Skeletal muscle cell (primary cell): ENCODE measurements around the gene POLR3K.
"Not testable (repeated sequence)": the region's sequence is repeated elsewhere in the genome, so short reads cannot be mapped to it uniquely, and the experiment has no call there.

Source experiments
- DNase-seq: peaks from one replicate; pipeline ENCODE4 v3.0.0-alpha.2; 2010; ENCODE audit warnings: low read depth
- H3K4me3 ChIP-seq: 2 replicates; pipeline ENCODE4 v1.5.1; 2011; ENCODE audit warnings: low read depth, mild to moderate bottlenecking, control low read depth, low read length, moderate library complexity

Gene POLR3K

DNA sequence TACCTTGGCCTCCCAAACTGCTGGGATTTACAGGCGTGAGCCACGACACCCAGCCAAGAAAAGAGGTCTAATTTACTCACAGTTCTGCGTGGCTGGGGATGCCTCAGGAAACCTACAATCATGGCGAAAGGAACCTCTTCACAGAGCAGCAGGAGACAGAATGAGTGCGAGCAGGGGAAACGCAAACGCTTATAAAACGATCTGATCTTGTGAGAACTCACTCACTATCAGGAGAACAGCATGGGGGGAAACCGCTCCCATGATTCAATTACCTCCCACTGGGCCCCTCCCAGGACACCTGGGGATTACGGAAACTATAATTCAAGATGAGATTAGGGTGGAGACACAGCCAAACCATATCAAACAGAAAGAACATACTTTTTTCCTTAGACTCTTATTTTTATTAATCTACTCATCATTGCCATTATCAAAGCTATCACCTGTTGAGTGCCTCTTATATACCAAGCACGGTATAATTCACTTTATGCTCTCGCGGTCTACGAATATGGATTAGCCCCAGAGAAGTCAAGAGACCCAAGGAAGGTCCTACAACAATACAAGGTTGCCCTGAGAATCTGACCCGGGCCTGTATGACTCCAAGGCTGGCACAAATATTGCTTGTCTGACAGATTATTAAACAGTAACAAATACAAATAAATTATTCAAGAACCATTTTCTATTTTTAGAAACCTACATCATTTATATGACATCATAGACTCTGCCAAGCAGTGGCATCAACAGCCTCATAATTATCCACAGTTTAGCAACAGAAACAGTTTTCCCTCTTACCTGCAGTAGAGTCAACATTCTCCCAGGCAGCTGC lies 2.4 kb downstream of the POLR3K start:
- no peak overlapping the region for H3K4me3 ChIP-seq
- no peak for DNase-seq

DNA sequence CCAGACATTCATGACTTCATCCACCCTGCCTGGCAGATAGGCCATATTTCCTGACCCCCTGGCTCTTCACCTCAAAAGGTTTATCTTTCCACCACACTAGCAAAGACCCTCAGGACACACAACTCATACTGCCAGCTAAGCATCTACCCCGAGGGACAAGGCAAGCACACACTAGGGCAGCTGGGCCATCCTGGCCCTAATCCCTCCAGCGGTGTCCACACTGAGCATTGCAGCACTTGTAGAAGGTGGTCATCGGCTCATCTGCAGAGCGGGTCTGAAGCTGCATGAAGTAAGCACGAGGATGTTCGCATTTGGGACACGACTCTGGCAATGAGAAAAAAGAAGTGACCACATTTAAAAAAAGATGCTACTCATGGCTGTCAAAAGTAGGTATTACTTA lies 6.2 kb downstream of the POLR3K start:
- no peak overlapping the region for H3K4me3 ChIP-seq
- DNase-seq: no peak

DNA sequence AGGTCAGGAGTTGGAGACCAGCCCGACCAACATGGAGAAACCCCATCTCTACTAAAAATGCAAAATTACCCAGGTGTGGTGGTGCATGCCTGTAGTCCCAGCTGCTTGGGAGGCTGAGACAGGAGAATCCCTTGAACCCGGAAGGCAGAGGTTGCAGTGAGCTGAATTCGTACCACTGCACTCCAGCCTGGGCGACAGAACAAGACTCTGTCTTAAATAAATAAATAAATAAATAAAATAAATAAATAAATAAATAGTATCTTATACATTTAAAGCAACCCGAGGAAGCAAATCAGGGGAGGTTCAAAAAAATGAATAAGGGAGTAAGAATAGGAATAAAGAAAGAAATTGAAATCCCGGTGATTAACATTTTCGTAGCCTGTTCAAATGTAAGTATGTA lies 6.9 kb downstream of the POLR3K start:
- DNase-seq, H3K4me3 ChIP-seq: not testable (repeated sequence)

DNA sequence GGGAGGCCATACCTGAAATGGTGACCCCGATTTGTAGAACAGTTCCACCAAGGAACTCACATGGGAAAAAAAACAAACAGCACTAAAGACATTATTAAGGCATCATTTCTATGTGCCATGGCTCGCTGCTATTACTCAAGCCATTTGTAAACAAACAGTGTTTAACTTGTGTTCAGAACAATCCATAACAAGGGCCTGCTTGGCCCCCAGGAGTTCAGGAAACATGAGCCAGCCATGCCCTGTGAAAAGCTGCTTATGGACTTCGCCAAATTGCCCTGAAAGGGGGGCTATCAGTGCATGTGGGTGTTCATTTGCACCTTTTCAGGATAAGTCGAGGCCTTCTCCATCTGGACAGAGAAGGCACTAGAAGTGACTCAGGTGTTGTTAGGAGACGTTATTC lies 8.0 kb downstream of the POLR3K start:
- no peak overlapping the region for H3K4me3 ChIP-seq
- no peak for DNase-seq

- H3K4me3 ChIP-seq: no peak overlapping the region
Observed at GRCh38 chr16:44655-45054, 8.8 kb downstream of the POLR3K start.

GRCh38 chr16:43294-43693 lies 10.1 kb downstream of the POLR3K start:
- DNase-seq: no peak
- no peak overlapping the region for H3K4me3 ChIP-seq

More at GRCh38 chr16:44655-45054, 8.8 kb downstream of the POLR3K start:
- no peak for DNase-seq

DNA sequence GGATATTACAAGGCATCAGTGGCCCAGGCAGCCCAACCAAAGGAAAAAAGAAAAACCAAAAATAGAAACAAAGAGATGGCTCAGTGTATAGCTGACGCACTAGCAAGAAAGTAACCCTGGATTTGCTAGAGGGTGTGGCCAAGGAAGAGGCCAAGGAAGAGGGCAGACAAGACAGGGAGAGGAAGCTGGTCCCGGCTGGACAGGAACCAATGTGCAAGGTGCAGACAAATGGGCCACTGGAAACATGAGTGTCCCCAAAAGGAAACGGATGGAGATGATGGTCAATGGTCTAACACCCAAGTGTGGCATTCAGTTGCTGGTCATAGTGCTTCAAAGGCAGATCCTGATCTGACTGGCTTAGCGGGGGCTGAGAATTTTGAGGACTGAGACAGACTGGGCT lies 10.7 kb downstream of the POLR3K start:
- no peak for DNase-seq
- H3K4me3 ChIP-seq: no peak overlapping the region

- H3K4me3 ChIP-seq: no peak overlapping the region
- no peak for DNase-seq
Observed at GRCh38 chr16:42069-42457, 11.3 kb downstream of the POLR3K start.

- no peak for DNase-seq
- H3K4me3 ChIP-seq: no peak overlapping the region
Observed at GRCh38 chr16:41439-42068, 11.9 kb downstream of the POLR3K start.

DNA sequence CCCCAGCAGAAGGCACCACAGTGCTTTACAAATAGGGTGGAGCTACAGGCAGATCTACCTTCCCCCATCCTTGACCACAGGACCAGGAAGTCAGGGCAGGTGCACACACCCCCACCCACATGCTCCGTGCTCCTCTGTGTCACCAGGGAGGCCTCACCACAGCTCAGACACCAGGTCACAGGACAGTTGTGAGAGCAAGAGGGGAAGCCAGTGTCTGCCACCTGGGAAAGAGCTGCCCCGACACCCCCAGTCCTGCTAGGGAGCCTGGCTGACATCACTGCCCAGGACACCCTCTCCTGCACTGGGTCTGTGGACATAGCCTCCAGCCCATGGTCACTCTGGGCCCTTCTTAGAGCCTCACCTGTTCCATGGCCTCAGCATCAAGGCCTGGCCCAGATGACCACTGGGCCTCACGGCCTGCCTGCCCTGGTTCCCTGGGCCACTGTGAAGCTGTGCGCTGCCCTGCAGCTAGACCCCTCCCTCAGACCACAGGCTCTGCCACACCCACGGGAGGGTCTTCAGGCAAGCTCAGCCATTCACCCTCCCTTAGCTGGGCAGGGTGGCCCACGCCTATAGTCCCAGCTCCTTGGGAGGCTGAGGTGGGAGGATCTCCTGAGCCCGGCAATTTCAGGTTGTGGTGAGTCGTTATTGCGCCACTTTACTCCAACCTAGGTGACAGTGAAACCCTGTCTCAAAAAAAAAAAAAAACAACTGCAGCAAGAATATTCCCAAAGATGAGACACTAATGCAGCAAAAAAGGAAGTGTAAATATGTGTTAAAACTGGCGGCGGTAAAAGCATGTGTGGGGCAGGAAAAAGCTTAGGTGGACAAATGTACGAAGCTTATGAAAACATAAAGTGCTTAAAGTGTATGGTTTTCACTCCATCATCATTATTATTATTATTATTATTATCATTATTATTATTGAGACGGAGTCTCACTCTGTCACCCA lies 14.2 kb downstream of the POLR3K start:
- DNase-seq: no peak
- H3K4me3 ChIP-seq: no peak overlapping the region

GRCh38 chr16:38206-38605 lies 15.2 kb downstream of the POLR3K start:
- not testable (repeated sequence) for H3K4me3 ChIP-seq, DNase-seq

DNA sequence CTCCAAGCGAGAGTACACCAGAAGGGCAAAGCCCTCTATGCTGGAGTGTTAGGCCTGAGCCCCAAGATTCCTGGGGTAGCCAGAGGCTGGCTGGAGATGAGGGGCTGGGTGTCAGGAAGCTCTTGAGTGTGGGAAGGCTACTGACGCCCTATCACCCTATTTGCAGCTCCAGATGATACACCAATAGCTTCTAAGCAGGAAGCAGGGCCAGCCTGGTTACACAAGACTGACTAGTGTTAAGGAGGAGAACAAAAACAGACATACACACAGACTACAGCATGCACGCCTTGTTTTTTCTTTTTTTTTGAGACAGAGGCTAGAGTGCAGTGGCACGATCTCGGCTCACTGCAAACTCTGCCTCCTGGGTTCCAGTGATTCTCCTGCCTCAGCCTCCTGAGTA lies 15.9 kb downstream of the POLR3K start:
- no peak overlapping the region for H3K4me3 ChIP-seq
- DNase-seq: no peak

- H3K4me3 ChIP-seq: no peak overlapping the region
- DNase-seq: no peak
Observed at GRCh38 chr16:36336-36984, 16.9 kb downstream of the POLR3K start.

DNA sequence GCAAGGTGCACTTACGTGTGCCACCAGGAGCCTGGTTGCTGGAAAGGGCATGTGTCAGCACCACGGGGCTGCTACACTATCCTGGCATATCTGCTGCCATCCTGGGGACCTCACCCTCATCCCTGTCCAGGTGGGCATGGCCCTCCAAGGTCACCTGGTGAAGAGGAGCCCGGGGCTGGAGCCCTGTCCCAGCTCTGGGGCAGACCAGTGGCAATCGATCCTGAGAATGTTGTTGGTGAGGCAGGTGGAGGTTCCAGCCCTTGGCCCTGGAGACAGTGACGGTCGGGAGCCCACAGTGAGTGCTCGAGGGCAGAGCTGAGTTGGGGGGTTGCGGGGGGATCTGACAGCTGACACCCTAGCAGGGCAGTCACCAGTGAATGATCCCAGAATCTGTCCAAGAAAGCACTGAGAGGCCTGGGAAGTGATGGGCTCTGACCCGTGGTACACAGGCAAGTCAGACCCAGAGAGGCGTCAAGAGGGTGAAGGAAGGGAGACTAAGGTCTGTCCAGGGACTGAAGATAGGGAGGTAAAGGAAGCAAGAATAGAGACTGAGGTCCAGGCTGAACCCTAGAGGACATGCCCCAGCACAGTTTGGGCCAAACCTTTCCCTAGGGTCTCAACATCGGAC lies 17.6 kb downstream of the POLR3K start:
- no peak overlapping the region for H3K4me3 ChIP-seq
- DNase-seq: no peak

DNA sequence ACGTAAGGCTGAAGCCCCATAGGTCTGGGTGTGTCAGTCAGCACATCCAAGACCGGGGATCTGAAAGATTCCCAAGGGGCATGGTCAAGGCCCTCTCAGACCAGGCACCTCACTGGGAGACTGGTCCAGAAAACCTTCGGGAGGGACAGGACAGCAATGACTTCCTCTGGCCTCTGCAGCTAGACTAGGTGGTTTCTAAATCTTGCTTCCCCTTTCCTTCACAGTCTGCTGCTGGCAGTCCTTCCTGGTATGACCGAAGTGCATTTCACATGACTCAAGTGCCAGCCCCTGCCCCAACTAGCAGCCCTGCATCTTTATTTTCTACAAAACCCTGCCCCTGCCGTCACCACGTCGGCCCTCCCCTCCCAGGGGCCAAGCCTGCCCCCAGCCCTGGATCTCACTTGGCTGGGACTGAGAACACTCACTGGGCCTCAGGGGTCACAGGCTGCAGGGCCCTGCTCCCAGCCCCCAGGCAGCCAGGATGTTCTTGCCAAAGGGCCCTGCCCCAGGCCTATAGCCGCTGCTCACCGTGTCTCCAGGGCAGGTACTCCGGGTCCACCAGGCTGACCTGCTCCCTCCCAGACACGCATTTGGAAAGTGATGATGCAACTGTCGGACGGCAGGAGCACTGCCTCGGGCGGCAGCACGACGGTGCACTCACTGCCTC lies 18.3 kb downstream of the POLR3K start:
- DNase-seq: no peak
- no peak overlapping the region for H3K4me3 ChIP-seq

DNA sequence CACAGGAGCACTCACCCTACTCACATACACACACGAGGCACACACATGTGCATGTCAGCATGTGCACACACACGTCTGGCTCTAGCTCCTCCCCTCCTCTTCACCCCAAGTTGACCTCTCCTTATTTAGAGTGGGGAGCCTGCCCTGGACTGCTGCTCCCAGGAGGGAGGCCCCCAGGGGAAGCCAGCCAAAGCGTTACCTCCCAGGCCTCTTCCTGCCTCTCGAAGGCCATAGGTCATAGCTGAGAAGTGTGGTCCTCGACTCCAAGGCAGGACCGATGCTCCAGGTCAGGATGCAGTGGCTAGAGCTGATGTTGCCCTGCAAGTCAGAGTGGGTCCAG lies 18.8 kb downstream of the POLR3K start:
- no peak overlapping the region for H3K4me3 ChIP-seq
- no peak for DNase-seq

GRCh38 chr16:33877-34647 lies 19.3 kb downstream of the POLR3K start:
- DNase-seq: no peak
- H3K4me3 ChIP-seq: no peak overlapping the region
